SK-MEL-5 (cell line): Measurements from ENCODE around the gene ZNF333. TPM values are rescaled to one million over a fixed set of nuclear protein-coding genes. Genes with fewer than 3 reads are reported as not detected.
"Not testable (repeated sequence)": the region's sequence is repeated elsewhere in the genome, so short reads cannot be mapped to it uniquely, and the experiment has no call there.

Source experiments
- DNase-seq: peaks from one replicate; pipeline ENCODE4 v3.0.0-alpha.2; 2016; ENCODE audit warnings: low read depth, low spot score
- in situ Hi-C: cut with HindIII; loops from 2 replicates; pipeline ENCODE4 v1.10.0; 2016; ENCODE audit warnings: low sequenced_read_pairs, high pct_unique_total_duplicates, low pct_unique_long_range_greater_than_20kb
- total RNA-seq: library from RNA; depleted of rRNA; stranded (reverse); fragments of >200 nt; shearing (Covaris generic); gene quantifications from 2 replicates; pipeline ENCODE4 v1.2.3, GENCODE V29; 2014; rRNA removed

The ZNF333 gene
- total RNA-seq, 1 experiment from 2014 or later = 7.6 TPM

GRCh38 chr19:14777645-14778044 is 87.8 kb downstream of the ZNF333 start:
- in situ Hi-C loops, DNase-seq: not testable (repeated sequence)

GRCh38 chr19:14778110-14778845 is 88.4 kb downstream of the ZNF333 start, which contains the start of gene ADGRE2:
Gene ADGRE2 (minus strand): TSS chr19:14778560. CDS start chr19:14776756, 1,804 bp downstream.
- in situ Hi-C loops, DNase-seq: not testable (repeated sequence)

GRCh38 chr19:14779151-14779550 is 89.3 kb downstream of the ZNF333 start:
- in situ Hi-C loops = no loop called here
- DNase-seq = no peak

DNA sequence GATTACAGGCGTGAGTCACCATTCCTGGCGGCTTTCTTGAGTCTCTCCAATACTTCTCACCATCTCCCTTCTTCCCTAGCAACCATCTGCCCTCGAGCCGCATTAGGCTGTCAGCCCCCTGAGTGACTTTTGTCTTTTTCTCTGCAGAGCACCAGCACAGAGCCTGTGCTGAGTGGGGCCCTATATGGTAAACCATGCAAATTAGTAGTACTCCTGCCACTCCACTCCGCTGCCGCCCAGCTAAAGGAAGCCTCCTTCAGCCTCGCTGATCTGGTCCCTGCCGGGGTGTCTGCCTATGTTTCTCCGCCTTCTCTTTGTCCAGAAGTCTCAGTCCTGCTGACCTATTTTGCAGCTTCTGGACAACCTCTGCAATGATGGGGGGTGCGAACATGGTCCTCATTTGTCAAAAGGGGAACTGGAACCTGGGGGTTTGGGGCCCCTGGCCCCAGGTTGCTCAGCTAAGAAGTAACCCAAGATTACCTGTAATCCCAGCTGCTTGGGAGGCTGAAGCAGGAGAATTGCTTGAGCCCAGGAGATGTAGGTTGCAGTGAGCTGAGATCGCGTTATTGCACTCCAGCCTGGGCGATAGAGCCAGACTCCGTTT is 90.9 kb downstream of the ZNF333 start:
- in situ Hi-C loops, DNase-seq: not testable (repeated sequence)

DNA sequence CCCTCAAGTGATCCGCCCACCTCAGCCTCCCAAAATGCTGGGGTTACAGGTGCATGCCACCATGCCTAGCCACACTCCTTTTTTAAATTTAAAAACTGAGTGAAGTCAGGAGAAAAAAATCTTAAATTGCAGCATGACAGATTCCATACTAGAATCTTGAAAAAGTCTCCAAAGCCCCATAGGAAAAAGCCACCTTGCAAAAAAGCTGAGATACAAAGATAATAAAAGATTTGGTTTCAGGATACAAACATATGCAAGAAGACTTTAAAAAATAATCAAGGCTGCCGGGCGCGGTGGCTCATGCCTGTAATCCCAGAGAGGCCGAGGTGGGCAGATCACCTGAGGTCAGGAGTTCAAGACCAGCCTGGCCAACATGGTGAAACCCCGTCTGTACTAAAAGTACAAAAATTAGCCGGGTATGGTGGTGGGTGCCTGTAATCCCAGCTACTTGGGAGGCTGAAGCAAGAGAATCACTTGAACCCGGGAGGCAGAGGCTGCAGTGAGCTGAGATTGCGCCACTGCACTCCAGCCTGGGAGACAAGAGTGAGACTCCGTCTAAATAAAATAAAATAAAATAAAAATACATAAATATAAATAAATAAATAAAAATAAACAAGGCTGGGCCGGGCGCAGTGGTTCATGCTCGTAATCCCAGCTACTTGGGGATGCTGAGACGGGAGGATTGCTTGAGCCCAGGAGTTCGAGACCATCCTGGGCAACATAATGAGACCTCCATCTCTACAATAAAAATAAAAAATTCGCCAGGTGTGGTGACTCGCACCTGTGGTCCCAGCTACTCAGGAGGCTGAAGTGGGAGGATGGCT is 92.1 kb downstream of the ZNF333 start:
- in situ Hi-C loops, DNase-seq: not testable (repeated sequence)

- no peak for DNase-seq
- in situ Hi-C loops = no loop called here
These were observed 93.0 kb downstream of the ZNF333 start for GRCh38 chr19:14782626-14783409.

Other genes starting within 250 kb of the ZNF333 start
- not detected in 2 replicates for gene PTGER1, start 214.7 kb upstream of the ZNF333 start, total RNA-seq
- 207 and 229 TPM in 2 replicates for gene GIPC1, start 193.9 kb upstream of the ZNF333 start, total RNA-seq
- gene DNAJB1, start 171.7 kb upstream of the ZNF333 start, total RNA-seq = 96.8 and 105 TPM in 2 replicates
- 62.8 and 90.9 TPM in 2 replicates for gene TECR, start 160.5 kb upstream of the ZNF333 start, total RNA-seq
- 190 and 221 TPM in 2 replicates for gene NDUFB7, start 118.0 kb upstream of the ZNF333 start, total RNA-seq
- 0.26 TPM in 1 of 2 replicates, not detected in the other for gene CLEC17A, start 107.0 kb upstream of the ZNF333 start, total RNA-seq
- not detected in 2 replicates for gene ADGRE3, start 15.2 kb upstream of the ZNF333 start, total RNA-seq
- 0.29 and 0.59 TPM in 2 replicates for gene ADGRE2, start 88.5 kb downstream of the ZNF333 start, total RNA-seq
- 0.43 and 0.79 TPM in 2 replicates for gene OR7A5, start 145.1 kb downstream of the ZNF333 start, total RNA-seq
- gene OR7C1, start 145.1 kb downstream of the ZNF333 start, total RNA-seq = 0.05 and 0.11 TPM in 2 replicates
- gene OR7A10, start 158.9 kb downstream of the ZNF333 start, total RNA-seq = not detected in 2 replicates
- gene OR7A17, start 196.1 kb downstream of the ZNF333 start, total RNA-seq = not detected in 2 replicates